ENCODE measurements around the gene CSF3R.

The CSF3R gene

GRCh38 chr1:36421649-36422048 lies 61.1 kb downstream of the CSF3R start:
- Histone ChIP-seq H3K36me3 (ENCODE audit: insufficient read depth, low read length) (no peaks in the 10 kb centered on the region), H3K27ac (no peak overlapping the region), H3K9me3 (ENCODE audit: low read depth, low read length) (no peaks in the 10 kb centered on the region), H3K9ac (ENCODE audit: insufficient read length) (no peak overlapping the region), H3K4me3 (no peak overlapping the region)
- TF ChIP-seq POLR2AphosphoS5 (IDR thresholded peaks at IDR 0.05; ENCODE audit: borderline replicate concordance, low read depth, low read length) = no peak
- DNase-seq (ENCODE audit: low read depth, low spot score) = no peak

GRCh38 chr1:36420836-36421317 lies 61.8 kb downstream of the CSF3R start:
- DNase-seq (ENCODE audit: low read depth, low spot score) = peak; percentile 67
- H3K9ac ChIP-seq (ENCODE audit: insufficient read length) = no peak overlapping the region
- no peaks in the 10 kb centered on the region for H3K36me3 ChIP-seq (ENCODE audit: insufficient read depth, low read length)
- TF ChIP-seq POLR2AphosphoS5 (IDR thresholded peaks at IDR 0.05; ENCODE audit: borderline replicate concordance, low read depth, low read length) (no peak), FOXP2 (optimal IDR thresholded peaks at IDR 0.05; ENCODE audit: control extremely low read depth, extremely low read length, insufficient read depth) (no peak), EZH2 (IDR thresholded peaks at IDR 0.05) (no peak)
- H3K9me3 ChIP-seq (ENCODE audit: low read depth, low read length) = no peaks in the 10 kb centered on the region
- peak overlapping the region; percentile 31 for H3K4me3 ChIP-seq
- no peak overlapping the region for H3K27ac ChIP-seq

- Histone ChIP-seq H3K9ac (ENCODE audit: insufficient read length) (no peak overlapping the region), H3K4me3 (peak overlapping the region; percentile 31), H3K27ac (no peak overlapping the region), H3K9me3 (ENCODE audit: low read depth, low read length) (no peaks in the 10 kb centered on the region), H3K36me3 (ENCODE audit: insufficient read depth, low read length) (no peaks in the 10 kb centered on the region)
- no peak for DNase-seq (ENCODE audit: low read depth, low spot score)
- TF ChIP-seq POLR2AphosphoS5 (IDR thresholded peaks at IDR 0.05; ENCODE audit: borderline replicate concordance, low read depth, low read length) (no peak), FOXP2 (optimal IDR thresholded peaks at IDR 0.05; ENCODE audit: control extremely low read depth, extremely low read length, insufficient read depth) (no peak), EZH2 (IDR thresholded peaks at IDR 0.05) (no peak)
These were observed 62.3 kb downstream of the CSF3R start for GRCh38 chr1:36420409-36420808.

- Histone ChIP-seq H3K9me3 (ENCODE audit: low read depth, low read length) (no peaks in the 10 kb centered on the region), H3K27ac (peak overlapping the region; percentile 50; the same call in 1 of the 2 replicates), H3K9ac (ENCODE audit: insufficient read length) (peak overlapping the region; percentile 23), H3K4me3 (no peak overlapping the region), H3K36me3 (ENCODE audit: insufficient read depth, low read length) (no peaks in the 10 kb centered on the region)
- DNase-seq (ENCODE audit: low read depth, low spot score) = no peak
- no peak for TF ChIP-seq EZH2 (IDR thresholded peaks at IDR 0.05)
- no peak for TF ChIP-seq POLR2AphosphoS5 (IDR thresholded peaks at IDR 0.05; ENCODE audit: borderline replicate concordance, low read depth, low read length)
- no peak for TF ChIP-seq FOXP2 (optimal IDR thresholded peaks at IDR 0.05; ENCODE audit: control extremely low read depth, extremely low read length, insufficient read depth)
These were observed 63.1 kb downstream of the CSF3R start for GRCh38 chr1:36419569-36419968.

GRCh38 chr1:36419140-36419539 lies 63.6 kb downstream of the CSF3R start:
- Histone ChIP-seq H3K9ac (ENCODE audit: insufficient read length) (peak overlapping the region; percentile 23), H3K27ac (0 out of 2 replicates have a peak overlapping the region, but pooled peaks have one; percentile 50), H3K36me3 (ENCODE audit: insufficient read depth, low read length) (no peaks in the 10 kb centered on the region), H3K4me3 (no peak overlapping the region), H3K9me3 (ENCODE audit: low read depth, low read length) (no peaks in the 10 kb centered on the region)
- DNase-seq (ENCODE audit: low read depth, low spot score) = no peak
- TF ChIP-seq EZH2 (IDR thresholded peaks at IDR 0.05) = no peak
- no peak for TF ChIP-seq POLR2AphosphoS5 (IDR thresholded peaks at IDR 0.05; ENCODE audit: borderline replicate concordance, low read depth, low read length)
- no peak for TF ChIP-seq FOXP2 (optimal IDR thresholded peaks at IDR 0.05; ENCODE audit: control extremely low read depth, extremely low read length, insufficient read depth)

GRCh38 chr1:36417931-36418330 lies 64.8 kb downstream of the CSF3R start:
- no peaks in the 10 kb centered on the region for H3K36me3 ChIP-seq (ENCODE audit: insufficient read depth, low read length)
- H3K27ac ChIP-seq = 0 out of 2 replicates have a peak overlapping the region, but pooled peaks have one; percentile 7
- no peak overlapping the region for H3K9ac ChIP-seq (ENCODE audit: insufficient read length)
- H3K4me3 ChIP-seq = no peak overlapping the region
- H3K9me3 ChIP-seq (ENCODE audit: low read depth, low read length) = no peaks in the 10 kb centered on the region; the same call in 1 of the 2 replicates
- TF ChIP-seq EZH2 (IDR thresholded peaks at IDR 0.05) = no peak
- DNase-seq (ENCODE audit: low read depth, low spot score) = no peak
